GM18868 (cell line): ENCODE data around the gene SCGB3A1.

Source experiments
- ATAC-seq: cut with Tn5 transposase; IDR thresholded peaks from one replicate; pipeline ENCODE4 v1.9.1; 2021; ENCODE audit warnings: mild to moderate bottlenecking, moderate library complexity; ENCODE audit not compliant: unreplicated experiment

The SCGB3A1 gene

DNA sequence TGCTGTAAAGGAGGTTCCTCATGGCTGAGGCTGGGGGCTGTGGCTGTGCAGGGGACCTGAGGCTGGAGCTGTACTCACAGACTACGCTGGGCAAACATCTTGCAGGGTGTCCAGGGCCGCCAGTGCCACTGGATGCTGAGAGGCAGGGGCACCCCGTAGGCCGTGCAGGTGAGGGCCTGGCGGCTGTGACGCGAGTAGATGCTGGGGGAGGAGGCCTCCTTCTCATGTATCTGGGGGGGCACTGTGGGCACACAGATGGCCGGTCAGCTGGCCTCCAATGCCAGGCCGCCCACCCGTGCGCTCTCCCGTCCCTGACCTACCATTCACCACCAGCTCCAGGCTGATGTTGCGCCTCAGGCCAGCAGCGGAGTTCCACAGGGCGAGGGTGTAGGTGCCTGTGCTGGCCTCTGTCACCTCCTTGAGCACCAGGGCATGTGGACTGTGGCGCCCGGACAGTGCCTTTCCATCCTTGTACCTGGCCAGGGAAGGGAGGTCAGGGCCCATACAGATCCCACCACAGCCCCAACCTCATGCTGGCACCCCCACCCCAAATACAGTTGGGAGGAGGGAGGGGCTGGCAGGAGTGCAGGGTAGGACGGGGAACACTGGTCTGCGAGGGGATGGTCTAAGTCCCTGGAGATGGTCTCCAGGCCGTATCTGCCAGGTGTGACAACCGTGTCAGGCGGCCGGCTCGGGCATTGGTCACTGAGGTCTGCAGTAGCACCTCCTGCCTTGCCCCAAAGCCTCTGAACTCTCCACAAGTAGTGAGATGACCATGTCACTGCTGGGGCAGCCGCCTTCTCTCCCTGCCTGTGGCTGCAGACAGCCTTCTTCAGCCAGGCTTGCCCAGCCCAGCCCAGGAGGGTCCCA lies 34.7 kb upstream of the SCGB3A1 start:
- no peak for ATAC-seq

- ATAC-seq: no peak
These were observed 34.0 kb upstream of the SCGB3A1 start for GRCh38 chr5:180625125-180625790.

- ATAC-seq: no peak
These were observed 33.3 kb upstream of the SCGB3A1 start for GRCh38 chr5:180624587-180624986.

DNA sequence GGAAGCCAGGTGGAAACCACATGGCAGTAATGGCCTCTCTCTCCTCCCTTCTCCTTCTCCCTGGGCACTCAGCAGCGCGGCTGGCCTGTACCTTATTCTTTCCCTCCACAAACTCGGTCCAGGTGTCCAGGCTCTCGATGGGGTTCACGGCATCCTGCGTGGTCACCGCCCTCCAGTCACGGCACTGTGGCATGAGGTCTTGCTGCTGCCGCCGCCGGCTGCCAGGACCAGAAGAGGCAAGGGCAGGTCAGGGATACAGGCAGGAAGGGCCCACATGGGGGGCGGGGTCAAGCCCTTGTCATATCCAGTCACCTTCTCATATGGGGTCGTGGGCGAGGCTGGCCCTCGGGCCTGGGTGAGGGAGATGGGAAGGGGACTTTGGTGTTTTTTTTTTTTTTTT lies 32.5 kb upstream of the SCGB3A1 start:
- ATAC-seq: no peak

- ATAC-seq: no peak
These were observed 32.1 kb upstream of the SCGB3A1 start for GRCh38 chr5:180623411-180623834.

- ATAC-seq: no peak
These were observed 31.6 kb upstream of the SCGB3A1 start for GRCh38 chr5:180622910-180623309.

GRCh38 chr5:180621311-180621710 lies 30.0 kb upstream of the SCGB3A1 start:
- ATAC-seq: no peak

GRCh38 chr5:180620014-180620413 lies 28.7 kb upstream of the SCGB3A1 start:
- ATAC-seq: no peak

DNA sequence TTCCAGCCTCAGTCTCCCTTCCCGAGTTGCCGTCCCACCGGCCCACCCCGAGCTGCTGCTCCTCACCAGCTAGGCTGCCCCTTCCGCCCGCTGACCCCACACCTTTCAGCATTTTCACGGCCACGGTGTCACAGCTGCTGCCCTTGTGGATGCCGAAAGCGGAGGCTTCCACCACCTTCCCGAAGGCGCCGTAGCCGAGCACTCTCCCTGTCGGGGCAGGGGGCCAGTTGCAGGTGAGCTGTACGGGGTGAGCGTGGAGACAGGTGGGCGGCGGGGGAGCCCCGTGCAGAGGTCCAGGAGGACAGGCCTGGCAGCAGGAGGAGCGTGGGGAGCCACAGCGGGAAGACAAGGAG lies 28.2 kb upstream of the SCGB3A1 start:
- no peak for ATAC-seq

DNA sequence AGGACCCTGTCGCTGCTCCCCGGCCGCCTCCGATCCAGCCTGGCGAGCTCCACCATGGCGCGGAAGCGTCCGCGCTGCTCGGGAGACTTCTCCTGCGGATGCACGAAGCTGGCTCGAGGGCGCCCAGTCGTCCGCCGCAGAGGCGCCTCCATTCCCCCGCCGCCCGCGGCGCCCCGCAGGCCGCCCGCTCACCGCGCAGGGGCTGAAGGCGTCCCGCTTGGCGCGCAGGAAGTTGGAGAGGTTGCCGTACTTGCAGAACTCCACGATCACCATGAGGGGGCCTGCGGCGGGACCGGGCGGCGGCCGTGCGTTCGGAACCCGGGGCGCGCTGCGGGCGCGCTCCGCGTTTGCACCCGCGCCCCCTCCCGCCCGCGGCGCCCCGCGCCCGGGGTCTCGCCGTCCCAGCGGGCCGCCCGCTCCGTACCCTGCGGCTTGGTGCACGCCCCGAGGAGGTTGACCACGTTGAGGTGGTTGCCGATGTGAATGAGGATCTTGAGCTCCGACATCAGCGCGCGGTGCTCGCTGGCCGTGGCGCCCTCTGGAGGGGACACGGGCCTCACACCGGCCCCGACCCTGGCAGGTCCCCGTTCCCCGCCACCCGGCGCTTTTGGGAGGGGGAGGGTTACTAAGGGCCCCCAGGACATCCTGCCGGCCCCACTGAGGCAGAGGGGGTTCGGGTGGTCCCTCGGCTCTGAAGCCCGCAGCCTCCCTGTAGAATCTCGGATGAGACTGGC lies 27.7 kb upstream of the SCGB3A1 start:
- ATAC-seq: peak; percentile 56

DNA sequence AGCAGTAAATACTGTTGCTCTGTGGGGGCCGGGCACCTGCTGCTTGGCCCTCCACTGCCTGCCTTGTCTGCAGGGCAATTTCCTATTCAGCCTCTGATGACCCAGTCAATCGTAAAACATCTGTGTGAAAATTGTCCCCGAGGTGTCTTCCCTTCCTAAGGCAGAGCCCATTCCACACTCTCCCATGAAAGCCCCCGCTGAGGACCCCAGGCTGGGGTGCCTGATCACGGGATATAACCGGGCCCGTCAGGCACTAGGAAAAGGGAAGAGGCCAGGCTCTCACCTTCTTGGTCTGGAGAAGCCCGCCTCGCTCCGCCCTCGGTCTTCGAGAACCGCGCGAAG lies 27.2 kb upstream of the SCGB3A1 start:
- ATAC-seq: no peak

DNA sequence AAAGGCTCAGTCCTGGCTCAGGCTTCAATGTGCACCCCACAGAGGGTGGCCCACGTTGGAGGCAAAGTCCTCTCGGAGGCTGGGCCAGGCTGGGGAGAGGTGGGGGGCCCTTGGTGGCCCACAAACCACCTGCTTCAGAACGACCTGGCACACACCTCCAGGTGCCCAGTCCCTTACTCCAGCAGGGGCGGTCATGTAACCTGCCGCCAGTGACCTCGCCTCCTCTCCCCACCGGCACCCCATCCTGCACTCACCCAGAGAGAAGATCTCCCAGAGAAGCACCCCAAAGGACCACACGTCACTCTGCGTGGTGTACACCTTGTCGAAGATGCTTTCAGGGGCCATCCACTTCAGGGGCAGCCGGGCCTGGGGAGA lies 22.5 kb upstream of the SCGB3A1 start:
- ATAC-seq: no peak

- ATAC-seq: no peak
These were observed 22.0 kb upstream of the SCGB3A1 start for GRCh38 chr5:180613188-180613813.

- ATAC-seq: no peak
These were observed 21.4 kb upstream of the SCGB3A1 start for GRCh38 chr5:180612683-180613082.

GRCh38 chr5:180611140-180611850 lies 20.0 kb upstream of the SCGB3A1 start:
- no peak for ATAC-seq

- no peak for ATAC-seq
These were observed 18.7 kb upstream of the SCGB3A1 start for GRCh38 chr5:180609817-180610550.

DNA sequence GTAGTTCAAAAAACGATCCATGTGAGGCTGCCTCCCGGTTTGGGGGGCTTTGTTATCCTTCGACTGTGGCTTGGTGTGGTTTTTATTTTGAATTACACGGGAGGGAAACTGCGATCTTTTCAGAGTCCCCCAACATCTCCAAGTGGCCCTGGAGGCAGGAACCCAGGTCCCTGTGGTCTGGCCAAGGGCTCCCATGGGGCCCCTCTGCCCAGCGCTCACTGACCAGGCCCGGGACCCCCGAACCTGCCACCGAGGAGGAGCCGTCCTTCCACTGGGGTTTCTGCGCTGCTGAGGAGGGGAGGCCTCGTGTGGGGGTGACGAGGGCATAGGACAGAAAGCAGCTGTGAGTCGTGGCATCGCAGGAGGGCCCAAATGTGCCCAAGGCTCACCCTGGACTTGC lies 18.1 kb upstream of the SCGB3A1 start:
- ATAC-seq: no peak

GRCh38 chr5:180608572-180609310 lies 17.4 kb upstream of the SCGB3A1 start:
- ATAC-seq: no peak

- no peak for ATAC-seq
These were observed 16.7 kb upstream of the SCGB3A1 start for GRCh38 chr5:180607861-180608571.
